Esophagus squamous epithelium (tissue), 5 donors: ENCODE data around the gene VRK2. TPM values are rescaled to one million over a fixed set of nuclear protein-coding genes. Genes with fewer than 3 reads are reported as not detected.

Experiments
- DNase-seq: peaks from one replicate; lab custom pipeline; 2025; lab: John Stamatoyannopoulos, UW
- H3K27ac ChIP-seq, 4 donors: fragments of 200-600 bp; sonication (generic); one replicate each; pipeline ENCODE4 v1.5.1; 2016 to 2019; ENCODE audit warnings: mild to moderate bottlenecking in 1 of 4
- H3K27me3 ChIP-seq, 4 donors: fragments of 200-600 bp; sonication (generic); 1 replicate in 3 of 4; 2 replicates in 1 of 4; pipeline versions ENCODE4 v1.5.1 to v1.6.0; 2017 to 2021; ENCODE audit warnings: antibody characterized with exemption in 1 of 4
- H3K36me3 ChIP-seq, 3 donors: fragments of 200-600 bp; sonication (generic); one replicate each; pipeline ENCODE4 v1.5.1; 2016 to 2019
- H3K4me1 ChIP-seq, 3 donors: fragments of 200-600 bp; sonication (generic); one replicate each; pipeline ENCODE4 v1.5.1; 2017 to 2019
- H3K4me3 ChIP-seq, 4 donors: fragments of 200-600 bp; sonication (generic); 1 replicate in 3 of 4; 2 replicates in 1 of 4; pipeline ENCODE4 v1.5.1; 2016 to 2019; ENCODE audit warnings: mild to moderate bottlenecking in 2 of 4, moderate library complexity in 1 of 4
- H3K9me3 ChIP-seq, 3 donors: fragments of 200-600 bp; sonication (generic); one replicate each; pipeline ENCODE4 v1.5.1; 2016 to 2019
- CTCF ChIP-seq, 6 experiments: fragments of 450-650 bp in 4 of 6; fragments of 200-600 bp in 2 of 6; sonication (generic) in 2 of 6; IDR thresholded peaks; one replicate each; pipeline ENCODE4 v1.5.1; 2016 to 2019; ENCODE audit warnings: antibody characterized with exemption in 6 of 6, mild to moderate bottlenecking in 4 of 6, moderate library complexity in 4 of 6
- POLR2A ChIP-seq, 4 donors: fragments of 450-650 bp; IDR thresholded peaks; one replicate each; pipeline ENCODE4 v1.6.1; 2017; ENCODE audit warnings: antibody characterized with exemption in 4 of 4, mild to moderate bottlenecking in 4 of 4, moderate library complexity in 3 of 4
- WGBS, 2 donors: methylation state at CpG; one replicate each; pipeline ENCODE4 v1.1.5; 2018; 5-methylcytosine and 5-hydroxymethylcytosine counted together
- intact Hi-C: fragments of 100-400 bp; cut with DNase I; formaldehyde crosslinking; loops from one replicate; pipeline ENCODE4 v1.15.0; 2022
- total RNA-seq, 4 donors: library from RNA; depleted of rRNA; stranded (reverse); fragments of >200 nt; gene quantifications; one replicate each; pipeline ENCODE4 v1.1.0, GENCODE V29; 2016
- donor health status: DM: yes; HTN: yes; CAD: no.

Gene VRK2
- total RNA-seq, 4 donors from 2014 or later = 17.9 to 33.6 (median 25.7) TPM

DNA sequence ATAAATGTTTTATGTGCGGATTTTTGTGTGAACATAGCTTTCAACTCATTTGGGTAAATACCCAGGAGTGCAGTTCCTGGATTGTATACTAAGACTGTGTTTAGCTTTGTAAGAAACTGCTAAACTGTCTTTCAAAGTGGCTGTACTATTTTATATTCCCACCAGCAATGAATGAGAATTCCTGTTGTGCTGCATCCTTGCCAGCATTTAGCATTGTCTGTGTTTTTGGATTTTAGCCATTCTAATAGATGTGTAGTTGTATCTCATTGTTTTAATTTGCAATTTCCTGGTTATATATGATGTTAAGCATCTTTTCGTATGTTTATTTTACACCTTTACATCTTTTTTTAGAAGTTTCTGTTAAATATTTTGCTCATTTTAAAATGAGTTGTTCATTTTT is 24.2 kb downstream of the VRK2 start:
- TF ChIP-seq CTCF (IDR thresholded peaks at IDR 0.05) (no peak), POLR2A (IDR thresholded peaks at IDR 0.05) (no peak)
- H3K36me3 ChIP-seq = peaks cover 0 to 29% (median 0%) of the 10 kb centered on the region in 3 donors
- no peak overlapping the region for H3K27ac ChIP-seq
- no peaks in the 10 kb centered on the region for H3K27me3 ChIP-seq
- DNase-seq = no peak
- H3K4me3 ChIP-seq = no peak overlapping the region
- intact Hi-C loops = no loop called here
- H3K9me3 ChIP-seq = no peaks in the 10 kb centered on the region
- H3K4me1 ChIP-seq = no peaks in the 10 kb centered on the region
- 98 to 100% methylated on average over 2 of the region's 2 CpGs for WGBS, 2 donors

DNA sequence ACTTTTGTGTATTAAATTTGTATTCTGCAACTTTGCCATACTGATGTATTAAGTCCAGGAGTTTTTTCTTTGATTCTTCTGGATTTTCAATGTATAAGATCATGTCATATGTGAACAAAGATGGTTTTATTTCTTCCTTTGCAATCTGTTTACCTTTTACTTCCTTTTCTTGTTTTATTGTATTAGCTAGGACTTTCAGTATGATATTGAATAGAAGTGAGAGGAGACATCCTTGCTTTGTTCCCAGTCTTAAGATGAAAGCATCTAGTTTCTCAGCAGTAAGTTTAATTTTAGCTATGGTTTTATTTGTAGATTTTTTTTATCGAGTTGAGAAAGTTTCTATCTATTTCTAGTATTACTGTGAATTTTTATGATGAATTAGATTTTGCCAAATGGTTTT is 25.5 kb downstream of the VRK2 start:
- Histone ChIP-seq H3K27ac (no peak overlapping the region), H3K4me3 (no peak overlapping the region), H3K4me1 (no peaks in the 10 kb centered on the region), H3K36me3 (peaks cover 0 to 27% (median 0%) of the 10 kb centered on the region in 3 donors), H3K9me3 (no peaks in the 10 kb centered on the region), H3K27me3 (no peaks in the 10 kb centered on the region)
- no peak for TF ChIP-seq CTCF (IDR thresholded peaks at IDR 0.05)
- TF ChIP-seq POLR2A (IDR thresholded peaks at IDR 0.05) = no peak
- no peak for DNase-seq
- 70 to 77% methylated on average over 1 of the region's 1 CpG for WGBS, 2 donors
- intact Hi-C loops = no loop called here

DNA sequence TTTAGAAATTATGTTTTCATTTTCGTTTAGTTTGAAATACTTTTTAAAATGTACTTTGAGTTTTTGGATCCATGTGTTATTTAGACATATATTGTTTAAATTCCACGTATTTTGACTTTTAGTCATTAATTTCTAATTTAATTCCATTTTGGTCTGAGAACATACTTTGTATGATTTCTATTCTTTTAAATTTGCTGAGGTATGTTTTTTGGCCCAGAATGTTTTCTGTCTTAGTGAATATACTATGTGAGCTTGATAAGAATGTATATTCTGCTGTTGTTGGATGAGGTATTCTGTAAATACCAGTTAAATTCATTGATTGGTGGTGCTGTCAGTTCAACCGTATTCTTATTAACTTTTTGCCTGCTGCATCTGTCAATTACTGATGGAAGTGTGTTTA is 26.4 kb downstream of the VRK2 start:
- Histone ChIP-seq H3K9me3 (no peaks in the 10 kb centered on the region), H3K27ac (no peak overlapping the region), H3K36me3 (peaks cover 0 to 23% (median 0%) of the 10 kb centered on the region in 3 donors), H3K27me3 (no peaks in the 10 kb centered on the region), H3K4me3 (no peak overlapping the region), H3K4me1 (no peaks in the 10 kb centered on the region)
- TF ChIP-seq CTCF (IDR thresholded peaks at IDR 0.05) (no peak), POLR2A (IDR thresholded peaks at IDR 0.05) (no peak)
- intact Hi-C loops = no loop called here
- DNase-seq = no peak
- 93 to 96% methylated on average over 3 of the region's 3 CpGs for WGBS, 2 donors

- peaks cover 0 to 23% (median 0%) of the 10 kb centered on the region in 3 donors for H3K36me3 ChIP-seq
These were observed 27.1 kb downstream of the VRK2 start for GRCh38 chr2:58073751-58074150.

DNA sequence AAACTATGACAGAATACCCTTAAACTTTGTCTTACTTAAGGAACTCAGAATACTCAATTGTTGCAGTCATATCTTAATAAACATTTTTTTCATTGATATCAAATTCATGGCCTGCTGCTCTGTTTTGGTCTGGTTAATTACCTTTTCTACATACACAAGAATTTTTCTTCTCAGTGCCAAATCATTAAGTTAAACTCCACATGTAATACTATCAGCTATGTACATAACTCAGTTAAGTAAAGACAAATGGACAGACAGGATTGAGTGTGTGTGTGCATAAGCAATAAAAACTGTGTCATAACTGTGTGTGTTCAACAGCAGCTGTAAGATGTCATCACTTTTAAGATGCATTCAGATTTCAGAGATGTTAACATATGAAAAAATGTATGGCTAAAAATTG is 34.4 kb downstream of the VRK2 start:
- Histone ChIP-seq H3K36me3 (no peaks in the 10 kb centered on the region), H3K4me3 (no peak overlapping the region), H3K27me3 (no peaks in the 10 kb centered on the region), H3K9me3 (no peaks in the 10 kb centered on the region), H3K4me1 (no peaks in the 10 kb centered on the region), H3K27ac (no peak overlapping the region)
- no peak for DNase-seq
- intact Hi-C loops = no loop called here
- no peak for TF ChIP-seq CTCF (IDR thresholded peaks at IDR 0.05)

More at GRCh38 chr2:58073751-58074150, 27.1 kb downstream of the VRK2 start:
- WGBS, 2 donors = 87 to 88% methylated on average over 3 of the region's 3 CpGs
- intact Hi-C loops = no loop called here
- Histone ChIP-seq H3K4me3 (no peak overlapping the region), H3K27ac (no peak overlapping the region), H3K27me3 (no peaks in the 10 kb centered on the region), H3K4me1 (no peaks in the 10 kb centered on the region), H3K9me3 (no peaks in the 10 kb centered on the region)
- no peak for DNase-seq
- TF ChIP-seq CTCF (IDR thresholded peaks at IDR 0.05) (no peak), POLR2A (IDR thresholded peaks at IDR 0.05) (no peak)
